Activated CD4-positive, alpha-beta T cell treated with anti-CD3 and anti-CD28 coated beads for 24 hours (primary cell): ENCODE results near the gene TMCO5A.
"Not testable (repeated sequence)": the region's sequence is repeated elsewhere in the genome, so short reads cannot be mapped to it uniquely, and the experiment has no call there.

ENCODE experiments used
- DNase-seq, 2 donors: peaks; one replicate each; pipeline ENCODE4 v3.0.0-alpha.2; 2020; ENCODE audit warnings: low read depth in 2 of 2

TMCO5A gene

GRCh38 chr15:37934340-37934739 is at the start of gene TMCO5A:
Gene TMCO5A (plus strand): TSS chr15:37934640. CDS start chr15:37936324, 1,684 bp downstream.
- no peak for DNase-seq

- DNase-seq = no peak
These were observed 48.8 kb upstream of the TMCO5A start for GRCh38 chr15:37885651-37886050.

- DNase-seq = no peak
These were observed 46.1 kb upstream of the TMCO5A start for GRCh38 chr15:37888356-37888755.

- no peak for DNase-seq
These were observed 42.6 kb upstream of the TMCO5A start for GRCh38 chr15:37891766-37892368.

- no peak for DNase-seq
These were observed 41.1 kb upstream of the TMCO5A start for GRCh38 chr15:37893309-37893708.

- no peak for DNase-seq
These were observed 36.1 kb upstream of the TMCO5A start for GRCh38 chr15:37898362-37898761.

GRCh38 chr15:37900326-37901221 is 33.9 kb upstream of the TMCO5A start:
- DNase-seq = no peak

- DNase-seq = no peak
These were observed 32.3 kb upstream of the TMCO5A start for GRCh38 chr15:37902126-37902525.

GRCh38 chr15:37903919-37904625 is 30.4 kb upstream of the TMCO5A start:
- no peak for DNase-seq

GRCh38 chr15:37907136-37907535 is 27.3 kb upstream of the TMCO5A start:
- no peak for DNase-seq

GRCh38 chr15:37921527-37922385 is 12.7 kb upstream of the TMCO5A start:
- DNase-seq = no peak

GRCh38 chr15:37926136-37926535 is 8.3 kb upstream of the TMCO5A start:
- no peak for DNase-seq

GRCh38 chr15:37929238-37929637 is 5.2 kb upstream of the TMCO5A start:
- DNase-seq = no peak

GRCh38 chr15:37931321-37931720 is 3.1 kb upstream of the TMCO5A start:
- no peak for DNase-seq

- DNase-seq = no peak
These were observed 2.6 kb upstream of the TMCO5A start for GRCh38 chr15:37931868-37932267.

GRCh38 chr15:37932549-37932948 is 1.9 kb upstream of the TMCO5A start:
- no peak for DNase-seq

GRCh38 chr15:37933666-37934065 is 774 bp upstream of the TMCO5A start:
- DNase-seq = no peak

- DNase-seq = no peak
These were observed 6.4 kb downstream of the TMCO5A start for GRCh38 chr15:37940876-37941275.

- no peak for DNase-seq
These were observed 7.3 kb downstream of the TMCO5A start for GRCh38 chr15:37941779-37942178.

- DNase-seq = no peak
These were observed 17.6 kb downstream of the TMCO5A start for GRCh38 chr15:37951999-37952398.

- DNase-seq = not testable (repeated sequence)
These were observed 26.3 kb downstream of the TMCO5A start for GRCh38 chr15:37960742-37961141.

GRCh38 chr15:37967788-37968187 is 33.3 kb downstream of the TMCO5A start:
- DNase-seq = no peak
